Measurements from ENCODE around the gene DYRK3. TPM values are rescaled to one million over a fixed set of nuclear protein-coding genes. Genes with fewer than 3 reads are reported as not detected.

The DYRK3 gene
- total and polyA plus RNA-seq, 7 donors: 0.60 to 7.8 (median 3.2) TPM

DNA sequence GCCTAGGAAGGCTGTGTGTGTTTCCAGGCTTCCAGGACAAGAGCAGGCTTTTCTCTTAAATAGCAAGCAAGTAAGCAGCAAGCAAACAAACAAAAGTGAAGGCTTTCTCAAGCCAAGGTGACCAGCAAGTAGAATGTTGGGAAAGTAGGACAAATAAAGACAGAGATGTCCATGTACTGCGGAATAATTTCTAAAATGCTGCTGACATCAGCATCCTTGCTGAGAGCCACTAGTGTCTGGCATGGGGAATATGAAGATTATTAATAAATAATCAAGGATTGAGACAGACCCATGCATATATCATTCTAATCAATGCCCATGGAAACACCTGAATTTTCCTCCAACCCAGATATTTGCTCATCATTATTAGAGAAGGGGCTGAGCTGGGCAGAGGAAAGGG lies 6.4 kb upstream of the DYRK3 start:
- H3K9me3 ChIP-seq: no peaks in the 10 kb centered on the region
- WGBS, 2 donors: 0% methylated on average over 1 of the region's 1 CpG

DNA sequence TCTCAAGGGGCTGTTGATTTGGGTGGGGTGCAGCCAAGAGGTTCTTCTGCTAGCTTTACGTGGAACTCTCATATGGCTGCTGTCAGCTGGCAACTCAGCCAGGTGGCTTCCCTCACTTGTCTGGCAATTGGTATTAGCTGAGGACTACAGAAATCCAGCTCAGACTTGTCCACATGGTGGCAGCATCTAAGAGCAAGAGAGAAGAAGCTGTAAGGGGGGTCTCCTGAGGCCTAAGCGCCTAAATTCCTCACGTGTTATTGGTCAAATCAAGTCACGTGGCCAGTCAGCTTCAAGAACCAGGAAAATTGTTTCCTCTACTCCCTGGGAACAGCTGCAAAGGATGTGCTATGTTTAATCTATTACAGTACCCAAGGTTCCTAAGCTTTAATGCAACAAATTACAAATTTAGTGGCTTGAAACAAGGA lies 4.2 kb upstream of the DYRK3 start:
- H3K27ac ChIP-seq: peak overlapping the region in 3 of 4 donors; percentile 3 to 21 (median 6)
- H3K4me1 ChIP-seq: peaks cover 0 to 18% (median 13%) of the 10 kb centered on the region in 4 donors
- no peak overlapping the region for H3K4me3 ChIP-seq
- H3K9me3 ChIP-seq: no peaks in the 10 kb centered on the region
- intact Hi-C loops (cut with DNase I): no loop called here
- DNase-seq: peak; percentile 88
- H3K27me3 ChIP-seq: no peaks in the 10 kb centered on the region
- no peak for TF ChIP-seq POLR2A (IDR thresholded peaks at IDR 0.05)
- TF ChIP-seq EP300 (IDR thresholded peaks at IDR 0.05): no peak
- peak in 3 of 4 donors; percentile 25 to 70 (median 62) for TF ChIP-seq POLR2AphosphoS5 (IDR thresholded peaks at IDR 0.05)
- no peaks in the 10 kb centered on the region for H3K36me3 ChIP-seq
- WGBS, 2 donors: 34 to 56% methylated on average over 4 of the region's 4 CpGs

More for the DNA sequence above, 6.4 kb upstream of the DYRK3 start:
- intact Hi-C loops (cut with DNase I): no loop called here
- DNase-seq: no peak
- H3K27ac ChIP-seq: no peak overlapping the region
- peaks cover 0 to 1% (median under 1%) of the 10 kb centered on the region in 4 donors for H3K4me1 ChIP-seq
- H3K36me3 ChIP-seq: no peaks in the 10 kb centered on the region
- H3K27me3 ChIP-seq: no peaks in the 10 kb centered on the region
- no peak for TF ChIP-seq POLR2A (IDR thresholded peaks at IDR 0.05)
- TF ChIP-seq EP300 (IDR thresholded peaks at IDR 0.05): no peak
- no peak for TF ChIP-seq POLR2AphosphoS5 (IDR thresholded peaks at IDR 0.05)
- TF ChIP-seq, protein P1, sequence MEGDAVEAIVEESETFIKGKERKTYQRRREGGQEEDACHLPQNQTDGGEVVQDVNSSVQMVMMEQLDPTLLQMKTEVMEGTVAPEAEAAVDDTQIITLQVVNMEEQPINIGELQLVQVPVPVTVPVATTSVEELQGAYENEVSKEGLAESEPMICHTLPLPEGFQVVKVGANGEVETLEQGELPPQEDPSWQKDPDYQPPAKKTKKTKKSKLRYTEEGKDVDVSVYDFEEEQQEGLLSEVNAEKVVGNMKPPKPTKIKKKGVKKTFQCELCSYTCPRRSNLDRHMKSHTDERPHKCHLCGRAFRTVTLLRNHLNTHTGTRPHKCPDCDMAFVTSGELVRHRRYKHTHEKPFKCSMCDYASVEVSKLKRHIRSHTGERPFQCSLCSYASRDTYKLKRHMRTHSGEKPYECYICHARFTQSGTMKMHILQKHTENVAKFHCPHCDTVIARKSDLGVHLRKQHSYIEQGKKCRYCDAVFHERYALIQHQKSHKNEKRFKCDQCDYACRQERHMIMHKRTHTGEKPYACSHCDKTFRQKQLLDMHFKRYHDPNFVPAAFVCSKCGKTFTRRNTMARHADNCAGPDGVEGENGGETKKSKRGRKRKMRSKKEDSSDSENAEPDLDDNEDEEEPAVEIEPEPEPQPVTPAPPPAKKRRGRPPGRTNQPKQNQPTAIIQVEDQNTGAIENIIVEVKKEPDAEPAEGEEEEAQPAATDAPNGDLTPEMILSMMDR (IDR thresholded peaks at IDR 0.05): no peak
- H3K4me3 ChIP-seq: no peak overlapping the region

DNA sequence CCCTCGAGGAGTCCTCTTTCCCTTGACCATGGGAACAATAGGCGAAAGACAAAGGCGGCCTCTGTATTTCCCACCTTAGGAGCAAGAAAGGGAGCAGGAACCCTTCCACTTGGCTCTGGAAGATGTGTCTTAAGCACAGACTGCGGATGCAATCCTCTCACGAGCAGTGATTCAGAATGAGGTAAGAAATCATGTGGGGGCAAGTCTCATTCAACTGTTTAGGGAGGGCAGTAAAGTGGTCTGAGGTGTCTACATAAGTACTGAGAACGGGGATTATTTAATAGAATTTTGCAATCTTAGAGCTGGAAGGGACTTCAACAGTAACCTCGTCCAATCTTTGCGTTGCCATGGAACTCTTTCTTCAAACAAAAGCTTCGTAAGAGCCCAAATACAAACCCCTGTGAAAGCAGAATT lies 1.6 kb upstream of the DYRK3 start:
- WGBS, 2 donors: 49 to 64% methylated on average over 9 of the region's 9 CpGs
- Histone ChIP-seq H3K4me1 (peaks cover 0 to 32% (median 24%) of the 10 kb centered on the region in 4 donors), H3K36me3 (no peaks in the 10 kb centered on the region), H3K27me3 (no peaks in the 10 kb centered on the region), H3K9me3 (no peaks in the 10 kb centered on the region), H3K27ac (peak overlapping the region; percentile 42 to 89 (median 86)), H3K4me3 (no peak overlapping the region)
- TF ChIP-seq EP300 (IDR thresholded peaks at IDR 0.05) (peak in 1 of 4 donors; percentile 25), POLR2AphosphoS5 (IDR thresholded peaks at IDR 0.05) (peak in 2 of 4 donors; percentile 44 to 69)
- TF ChIP-seq, protein P1 (IDR thresholded peaks at IDR 0.05): no peak
- intact Hi-C loops (cut with DNase I): loop anchor here (1.0 kb wide), 1 partner anchor 280 kb away; no protein-coding TSS in a partner anchor
- peak; percentile 82 for DNase-seq

DNA sequence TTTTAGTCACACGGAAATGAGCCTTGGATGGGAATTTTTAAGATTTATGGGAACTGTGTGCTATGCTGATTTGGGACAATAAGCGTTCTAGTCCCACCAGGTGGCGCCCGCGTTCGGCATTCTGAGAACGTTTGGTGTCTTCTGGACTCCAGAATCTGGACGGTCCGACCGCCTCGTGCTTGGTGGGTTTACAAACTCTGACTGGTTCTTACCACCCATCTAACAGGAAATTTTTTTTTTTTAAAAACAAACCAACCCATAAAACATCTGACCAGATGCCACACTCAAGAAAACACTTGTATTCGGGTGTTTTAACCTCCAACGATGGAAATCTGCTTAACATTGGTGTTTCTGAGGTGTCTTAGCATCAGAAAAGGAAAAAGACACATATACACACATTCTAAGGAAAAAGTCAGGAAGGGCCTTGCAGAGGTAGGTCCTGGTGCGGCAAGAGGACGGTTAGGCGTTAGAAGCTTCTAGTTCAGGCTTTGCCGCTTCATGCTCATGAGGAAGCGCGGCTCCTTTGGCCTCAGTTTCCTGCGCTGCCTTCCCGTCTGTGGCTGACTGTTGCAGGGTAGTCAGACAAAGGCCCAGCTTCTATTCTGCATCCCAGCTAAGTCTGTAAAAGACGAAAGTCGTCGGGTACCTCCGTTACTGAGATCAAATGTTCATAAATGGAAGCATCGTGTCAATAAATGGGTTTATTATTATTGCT lies 814 bp upstream of the DYRK3 start:
- TF ChIP-seq POLR2A (IDR thresholded peaks at IDR 0.05): no peak
- TF ChIP-seq POLR2AphosphoS5 (IDR thresholded peaks at IDR 0.05): peak in 2 of 4 donors; percentile 42 to 60
- TF ChIP-seq, protein P1 (IDR thresholded peaks at IDR 0.05): peak; percentile 41 to 85 (median 78)
- TF ChIP-seq EP300 (IDR thresholded peaks at IDR 0.05): peak in 1 of 4 donors; percentile 15
- Histone ChIP-seq H3K27ac (peak overlapping the region; percentile 75 to 89 (median 86)), H3K27me3 (no peaks in the 10 kb centered on the region), H3K4me1 (peaks cover 0 to 32% (median 24%) of the 10 kb centered on the region in 4 donors), H3K9me3 (no peaks in the 10 kb centered on the region), H3K36me3 (no peaks in the 10 kb centered on the region), H3K4me3 (peak overlapping the region; percentile 70 to 93 (median 74))
- 9 to 17% methylated on average over 26 of the region's 26 CpGs for WGBS, 2 donors
- intact Hi-C loops (cut with DNase I): loop anchor here (1.0 to 5.0 kb wide), 5 partner anchors 30 to 418 kb away; partner anchors contain the start of genes PFKFB2 and YOD1
- peak; percentile 97 for DNase-seq

DNA sequence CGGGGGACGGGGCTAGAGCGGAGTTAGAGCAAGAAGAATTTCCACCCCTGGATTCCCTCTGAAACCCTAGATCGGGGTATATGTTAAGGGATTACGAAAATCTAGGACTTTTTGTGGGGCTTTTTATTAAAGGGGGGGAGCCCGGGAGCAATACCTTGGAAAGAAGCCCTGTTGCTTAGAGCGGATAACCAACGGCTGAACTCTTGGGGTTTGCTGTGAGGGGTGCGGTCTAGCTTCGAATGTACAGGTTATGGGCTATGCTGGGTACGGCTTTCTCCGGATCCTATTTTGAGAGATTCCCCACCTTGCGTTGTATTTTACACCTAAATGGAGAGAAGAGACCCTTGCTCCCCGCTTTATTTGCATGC lies 626 bp downstream of the DYRK3 start:
- 5% methylated on average over 14 of the region's 14 CpGs for WGBS, 2 donors
- DNase-seq: no peak
- no peak for TF ChIP-seq POLR2AphosphoS5 (IDR thresholded peaks at IDR 0.05)
- no peak for TF ChIP-seq POLR2A (IDR thresholded peaks at IDR 0.05)
- no peak for TF ChIP-seq EP300 (IDR thresholded peaks at IDR 0.05)
- TF ChIP-seq, protein P1 (IDR thresholded peaks at IDR 0.05): no peak

More for the DNA sequence above, 626 bp downstream of the DYRK3 start:
- no peaks in the 10 kb centered on the region for H3K9me3 ChIP-seq
- no peaks in the 10 kb centered on the region for H3K27me3 ChIP-seq
- peak overlapping the region; percentile 75 to 89 (median 86) for H3K27ac ChIP-seq
- peak overlapping the region; percentile 70 to 93 (median 74) for H3K4me3 ChIP-seq
- H3K4me1 ChIP-seq: peaks cover 0 to 32% (median 24%) of the 10 kb centered on the region in 4 donors
- intact Hi-C loops (cut with DNase I): loop anchor here (1.0 to 5.0 kb wide), 4 partner anchors 28 to 416 kb away; partner anchors contain the start of genes PFKFB2 and YOD1
- H3K36me3 ChIP-seq: no peaks in the 10 kb centered on the region
